IMR-90 (cell line): Measurements from ENCODE around the gene FBP1.

ENCODE experiments used
- BHLHE40 ChIP-seq: fragments of 150-350 bp; IDR thresholded peaks from 2 replicates; pipeline ENCODE4 v1.6.1; 2016; ENCODE audit warnings: mild to moderate bottlenecking, low read depth, low read length
- CEBPB ChIP-seq: IDR thresholded peaks from 2 replicates; pipeline ENCODE4 v1.6.1; 2012; ENCODE audit warnings: low read depth, low read length, improper control_type of control experiment
- CTCF ChIP-seq: conservative IDR thresholded peaks from 2 replicates; pipeline ENCODE4 v1.5.1; 2012; ENCODE audit warnings: mild to moderate bottlenecking, low read depth, low read length, improper control_type of control experiment
- MXI1 ChIP-seq: IDR thresholded peaks from 2 replicates; pipeline ENCODE4 v1.6.1; 2012; ENCODE audit warnings: low read depth, mild to moderate bottlenecking, low read length, moderate library complexity, borderline replicate concordance
- POLR2A ChIP-seq: IDR thresholded peaks from 2 replicates; pipeline ENCODE4 v1.6.1; 2012; ENCODE audit warnings: mild to moderate bottlenecking, low read depth, low read length
- RAD21 ChIP-seq: IDR thresholded peaks from 2 replicates; pipeline ENCODE4 v1.6.1; 2012; ENCODE audit warnings: low read length, improper control_type of control experiment
- SMC3 ChIP-seq: fragments of 150-350 bp; IDR thresholded peaks from 2 replicates; pipeline ENCODE4 v1.6.1; 2016; ENCODE audit warnings: low read depth, mild to moderate bottlenecking, antibody characterized with exemption, low read length, moderate library complexity
- TF ChIP-seq, protein P1 (sequence below): fragments of 150-350 bp; IDR thresholded peaks from 2 replicates; pipeline ENCODE4 v1.6.1; 2017; ENCODE audit warnings: mild to moderate bottlenecking, antibody characterized with exemption, low read length, low read depth

- TF ChIP-seq CTCF = no peak
- TF ChIP-seq POLR2A = no peak
- no peak for TF ChIP-seq RAD21
- no peak for TF ChIP-seq CEBPB
- TF ChIP-seq MXI1 = no peak
- TF ChIP-seq BHLHE40 = no peak
- TF ChIP-seq SMC3 = no peak
- TF ChIP-seq, protein P1, sequence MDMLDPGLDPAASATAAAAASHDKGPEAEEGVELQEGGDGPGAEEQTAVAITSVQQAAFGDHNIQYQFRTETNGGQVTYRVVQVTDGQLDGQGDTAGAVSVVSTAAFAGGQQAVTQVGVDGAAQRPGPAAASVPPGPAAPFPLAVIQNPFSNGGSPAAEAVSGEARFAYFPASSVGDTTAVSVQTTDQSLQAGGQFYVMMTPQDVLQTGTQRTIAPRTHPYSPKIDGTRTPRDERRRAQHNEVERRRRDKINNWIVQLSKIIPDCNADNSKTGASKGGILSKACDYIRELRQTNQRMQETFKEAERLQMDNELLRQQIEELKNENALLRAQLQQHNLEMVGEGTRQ = no peak
Measured at GRCh38 chr9:94642501-94642900, 3.2 kb upstream of the FBP1 start.
